Right forelimb (tissue), 1 donor: ENCODE data around the gene ADARB2.

Experiments used
- DNase-seq: peaks from one replicate; pipeline ENCODE4 v3.0.0-alpha.2; 2018

ADARB2 gene

DNA sequence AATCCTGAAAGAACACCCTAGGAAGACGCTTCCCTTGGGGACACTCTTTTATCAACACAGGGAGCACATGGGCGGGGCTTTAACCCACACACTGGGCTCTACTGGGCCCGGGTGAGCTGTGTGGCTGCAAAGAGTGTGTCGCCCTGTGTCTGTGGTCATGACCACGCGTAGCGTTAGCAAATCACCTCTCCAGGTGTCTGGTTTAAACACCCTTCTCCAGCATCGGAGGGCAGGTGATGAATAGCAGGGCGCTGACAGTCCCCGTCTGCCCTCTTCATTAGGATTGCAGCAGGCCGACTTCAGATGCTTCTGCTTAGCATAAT, 127.7 kb downstream of the ADARB2 start:
- no peak for DNase-seq

GRCh38 chr10:1608851-1609647, 128.3 kb downstream of the ADARB2 start:
- DNase-seq, result no peak

DNA sequence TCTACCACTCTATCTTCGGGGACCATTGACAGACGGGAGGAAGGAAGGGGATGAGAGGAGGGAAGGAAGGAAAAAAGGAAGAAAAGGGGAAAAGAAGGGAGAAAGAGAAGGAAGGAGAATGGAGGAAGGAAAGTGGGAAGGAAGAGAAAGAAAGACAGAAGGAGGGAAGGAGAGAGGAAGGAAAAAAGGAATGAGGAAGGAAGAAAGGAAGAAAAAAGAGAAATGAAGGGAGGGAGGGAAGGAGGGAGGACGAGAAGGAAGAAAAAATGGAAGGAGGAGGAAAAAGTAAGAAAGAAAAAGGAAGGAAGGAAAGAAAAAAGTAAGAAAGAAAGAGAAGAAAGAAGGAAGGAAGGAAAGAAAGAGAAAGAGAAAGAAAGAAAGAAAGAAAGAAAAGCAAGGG, 128.9 kb downstream of the ADARB2 start:
- DNase-seq, result no peak

- no peak for DNase-seq
These were observed 129.9 kb downstream of the ADARB2 start for GRCh38 chr10:1607466-1607865.

DNA sequence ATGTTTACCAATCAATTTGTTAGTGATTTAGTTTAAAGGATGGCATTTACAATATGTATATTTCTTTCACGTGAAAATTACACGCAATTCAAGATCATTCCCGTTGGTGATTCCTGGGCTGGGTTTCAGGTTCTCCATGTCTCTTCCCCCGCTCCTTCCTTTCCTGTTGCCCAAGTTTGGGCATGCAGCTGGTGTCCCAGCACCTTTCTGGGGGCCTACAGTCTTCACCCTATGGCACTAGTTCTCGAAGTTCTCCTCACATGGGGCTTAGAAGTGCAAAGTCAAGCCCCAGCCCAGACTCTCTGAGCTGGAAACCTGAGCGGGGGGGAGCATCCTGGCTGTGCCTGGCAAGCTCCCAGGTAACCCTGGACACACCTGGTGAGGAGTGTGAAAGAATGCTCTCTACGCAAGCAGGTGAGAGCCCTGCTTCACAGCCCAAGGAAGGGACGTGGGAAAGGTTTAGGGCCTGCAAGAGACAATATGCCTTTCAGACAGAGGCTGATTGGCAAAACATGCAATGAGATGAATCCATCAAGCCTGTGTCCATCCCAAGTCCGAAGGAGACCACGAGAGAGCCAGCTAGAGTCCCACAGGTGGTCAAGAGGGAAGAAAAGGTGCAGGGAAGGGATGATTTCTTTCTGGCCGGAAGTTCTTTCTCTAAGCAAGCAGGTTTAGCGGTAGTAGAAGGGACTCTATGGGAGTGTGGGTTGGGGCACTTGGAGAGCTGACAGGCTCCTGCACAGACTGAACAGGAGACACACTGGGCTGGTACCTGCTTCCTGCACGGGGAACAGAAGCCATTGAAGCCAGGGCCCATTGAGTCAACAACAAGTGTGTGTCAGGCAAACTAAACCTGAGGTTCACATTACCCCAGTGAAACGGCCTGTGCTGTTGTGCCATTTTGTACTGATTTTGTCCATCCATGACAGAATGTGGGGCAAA, 131.1 kb downstream of the ADARB2 start:
- DNase-seq, result no peak

- DNase-seq, result no peak
These were observed 132.2 kb downstream of the ADARB2 start for GRCh38 chr10:1605121-1605520.

- no peak for DNase-seq
These were observed 133.1 kb downstream of the ADARB2 start for GRCh38 chr10:1604246-1604645.

DNA sequence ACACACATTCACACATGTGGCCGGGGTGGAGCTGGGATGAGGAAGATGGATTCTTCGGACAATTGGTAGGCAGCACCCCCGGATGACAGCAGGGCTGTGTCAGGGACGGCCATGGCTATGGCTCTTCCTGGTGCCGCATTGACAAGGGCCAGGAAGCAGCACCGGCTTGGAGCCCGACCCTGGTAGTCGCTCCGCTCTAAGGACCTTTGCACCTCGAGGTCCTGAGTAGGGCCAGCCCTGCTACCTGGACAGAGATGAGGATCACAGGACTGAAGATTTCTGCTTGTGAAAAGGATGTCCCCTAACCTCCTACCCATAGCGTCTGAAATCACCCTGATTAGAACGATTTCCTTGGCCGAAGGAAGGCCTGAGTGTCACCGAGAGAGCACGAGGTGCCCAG, 134.1 kb downstream of the ADARB2 start:
- no peak for DNase-seq

- DNase-seq, result no peak
These were observed 135.3 kb downstream of the ADARB2 start for GRCh38 chr10:1602037-1602484.

DNA sequence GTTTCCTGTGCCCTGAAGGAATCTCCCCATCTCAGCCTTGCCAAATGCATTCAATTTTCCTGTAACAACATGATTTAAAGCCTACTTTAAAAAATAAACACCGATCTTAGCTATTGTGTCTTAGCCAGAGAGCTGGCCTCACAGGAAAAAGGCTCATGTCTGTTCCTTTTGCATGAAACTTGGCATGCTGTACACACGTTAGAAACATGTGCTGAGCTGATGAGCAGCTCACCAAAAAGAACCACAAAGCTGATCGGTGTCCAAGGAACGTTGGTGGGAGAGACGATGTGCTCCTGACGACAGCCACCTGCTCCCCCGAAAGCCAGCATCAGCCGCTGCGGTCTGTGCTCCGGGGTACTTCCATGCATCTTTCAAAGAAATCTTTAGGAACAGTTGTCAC, 135.9 kb downstream of the ADARB2 start:
- DNase-seq, result no peak

- no peak for DNase-seq
These were observed 136.5 kb downstream of the ADARB2 start for GRCh38 chr10:1600861-1601260.

DNA sequence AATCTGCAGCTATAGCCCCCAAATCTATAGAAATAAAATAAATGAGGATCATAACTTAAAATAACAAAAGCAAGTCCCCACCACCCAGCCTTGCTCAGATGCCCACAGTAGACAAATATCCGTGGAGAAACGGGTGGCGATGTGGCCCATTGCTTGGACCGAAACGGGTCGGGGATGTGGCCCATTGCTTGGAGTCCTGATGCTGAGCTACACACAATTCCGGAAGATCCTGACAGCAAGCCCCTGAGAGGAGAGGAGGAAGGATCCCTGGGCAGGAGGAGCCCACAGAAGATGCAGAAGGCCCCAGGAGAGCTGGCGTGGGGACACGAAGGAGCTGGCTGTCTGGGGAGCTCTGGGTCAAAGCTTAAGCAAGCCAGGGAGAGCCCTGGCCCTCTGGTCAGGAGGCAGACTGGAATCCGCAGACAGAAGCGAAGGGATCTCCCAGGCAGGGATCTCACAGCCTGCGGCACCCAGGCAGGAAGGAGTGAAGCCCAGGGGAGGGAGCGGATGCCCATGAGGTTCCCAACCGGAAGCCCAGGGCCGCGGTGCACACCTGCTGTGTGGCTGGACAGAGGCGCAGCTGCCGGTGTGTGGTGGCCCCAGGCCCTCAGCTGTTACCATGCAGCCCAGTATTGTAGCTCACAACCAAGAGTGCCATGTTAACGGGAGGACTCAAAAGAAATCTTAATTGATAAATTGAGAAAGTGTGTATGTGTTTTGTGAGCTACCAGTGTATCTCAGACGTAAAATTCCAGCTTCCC, 138.8 kb downstream of the ADARB2 start:
- DNase-seq, result no peak

GRCh38 chr10:1597370-1598146, 139.8 kb downstream of the ADARB2 start:
- DNase-seq, result no peak

- DNase-seq, result no peak
These were observed 140.7 kb downstream of the ADARB2 start for GRCh38 chr10:1596482-1597099.

- DNase-seq, result no peak
These were observed 141.6 kb downstream of the ADARB2 start for GRCh38 chr10:1595726-1596125.

GRCh38 chr10:1595242-1595600, 142.1 kb downstream of the ADARB2 start:
- no peak for DNase-seq

DNA sequence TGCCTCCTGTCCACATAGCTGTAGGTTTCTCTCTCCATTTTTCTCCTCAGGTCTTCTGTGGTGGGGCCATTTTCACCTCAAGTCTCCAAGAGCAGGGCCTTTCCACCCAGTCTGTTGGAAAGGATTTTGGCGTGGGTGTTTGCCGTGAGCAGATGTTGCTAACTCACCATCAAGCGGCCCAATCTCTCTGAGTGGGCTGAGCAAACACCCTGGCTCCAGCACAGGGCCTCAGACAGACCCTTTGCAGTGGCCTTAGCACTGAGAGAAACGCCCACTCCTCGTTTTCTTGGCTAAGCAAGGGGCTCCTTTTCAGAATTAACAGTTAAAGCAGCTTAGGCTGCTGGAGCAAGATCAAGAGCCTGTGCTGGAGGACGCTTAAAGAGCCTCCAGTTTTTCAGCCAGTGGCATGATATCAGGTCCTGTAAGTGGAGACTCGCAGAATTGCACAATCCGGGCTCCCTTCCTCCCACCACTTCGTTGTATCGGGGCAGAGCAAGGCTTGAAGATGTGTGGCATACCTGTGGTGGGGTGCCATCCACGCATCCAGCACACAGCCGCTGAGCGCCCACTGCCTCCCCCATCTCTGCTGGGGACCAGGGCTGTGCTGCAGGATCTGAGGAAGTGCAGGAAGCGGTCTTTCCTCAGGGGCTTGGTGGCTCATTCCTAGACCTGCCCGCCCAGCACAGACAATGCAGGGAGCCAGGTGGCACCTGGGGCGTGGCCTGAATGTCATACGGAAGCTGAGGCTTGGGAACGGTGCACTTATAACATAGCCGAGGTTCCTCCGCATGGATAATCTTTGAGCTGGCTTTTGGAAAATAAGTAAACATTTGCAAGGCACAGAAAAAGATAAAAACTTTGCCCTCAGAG, 142.7 kb downstream of the ADARB2 start:
- DNase-seq, result no peak

- DNase-seq, result no peak
These were observed 145.6 kb downstream of the ADARB2 start for GRCh38 chr10:1591742-1592141.

DNA sequence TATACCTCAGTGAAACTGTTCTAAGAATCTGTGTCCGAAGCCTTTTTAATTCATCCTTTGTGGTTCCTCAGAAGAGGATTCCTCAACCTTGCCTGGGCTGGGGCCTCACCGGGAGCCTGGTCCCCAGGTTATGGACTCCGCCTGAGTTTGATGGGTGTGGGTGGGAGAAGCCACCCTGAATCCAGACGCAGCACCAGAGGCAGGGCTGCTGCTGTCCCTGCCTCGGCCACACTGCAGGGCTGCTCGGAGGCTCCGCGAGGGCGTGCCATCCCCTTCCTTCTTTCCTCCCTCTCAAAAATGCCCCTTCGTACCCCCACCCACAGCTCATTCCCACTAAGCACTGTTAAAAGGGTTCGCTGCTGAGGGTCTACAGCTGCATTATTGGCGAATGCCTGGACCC, 146.3 kb downstream of the ADARB2 start:
- DNase-seq, result no peak

- DNase-seq, result no peak
These were observed 148.1 kb downstream of the ADARB2 start for GRCh38 chr10:1589257-1589656.

DNA sequence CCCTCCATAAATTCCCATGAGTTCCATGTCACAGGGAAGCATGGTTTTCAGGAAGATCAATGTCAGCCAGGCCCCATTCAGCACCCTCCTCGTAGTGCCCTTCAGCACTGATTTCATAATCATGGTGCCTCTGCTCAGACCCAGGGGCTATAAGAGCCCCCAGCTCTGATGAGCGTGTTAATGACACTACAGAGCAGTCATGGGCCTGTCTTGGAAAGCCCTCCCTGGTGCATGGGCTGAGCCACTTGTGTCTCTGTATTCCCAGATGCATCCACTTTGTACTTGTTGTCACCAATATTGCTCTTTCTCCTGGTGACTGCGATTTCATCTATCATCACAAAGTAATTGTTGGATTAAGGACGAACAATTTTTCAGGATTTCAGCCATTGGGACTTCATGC, 154.6 kb downstream of the ADARB2 start:
- no peak for DNase-seq
